ENCODE measurements around the gene SH3RF3.

SH3RF3 gene

GRCh38 chr2:109428281-109428680 is 299.3 kb downstream of the SH3RF3 start:
- no peak for TF ChIP-seq TOX (CRISPR knock-in tag; IDR thresholded peaks at IDR 0.05; ENCODE audit: borderline replicate concordance)
- no peak for TF ChIP-seq ZFP3 (CRISPR knock-in tag; IDR thresholded peaks at IDR 0.05)
- no peak for TF ChIP-seq RARB (CRISPR knock-in tag; IDR thresholded peaks at IDR 0.05)
- no peak for TF ChIP-seq ESRRG (CRISPR knock-in tag; IDR thresholded peaks at IDR 0.05)
- TF ChIP-seq ZFP30 (CRISPR knock-in tag; IDR thresholded peaks at IDR 0.05), result no peak
- no peak for TF ChIP-seq PATZ1 (CRISPR knock-in tag; IDR thresholded peaks at IDR 0.05; ENCODE audit: borderline replicate concordance)
- no peak for TF ChIP-seq GLIS3 (CRISPR knock-in tag; IDR thresholded peaks at IDR 0.05)
- TF ChIP-seq CREB5 (CRISPR knock-in tag; IDR thresholded peaks at IDR 0.05; ENCODE audit: low read depth), result no peak
- no peak for ATAC-seq

GRCh38 chr2:109428841-109429566 is 300.0 kb downstream of the SH3RF3 start:
- TF ChIP-seq ZFP3 (CRISPR knock-in tag; IDR thresholded peaks at IDR 0.05) (no peak), ZNF8 (CRISPR knock-in tag; IDR thresholded peaks at IDR 0.05) (no peak), ZNF565 (CRISPR knock-in tag; conservative IDR thresholded peaks at IDR 0.05; ENCODE audit: low read depth) (no peak), ZNF70 (CRISPR knock-in tag; IDR thresholded peaks at IDR 0.05) (no peak)
- ATAC-seq, result no peak

GRCh38 chr2:109429567-109430328 is 300.7 kb downstream of the SH3RF3 start:
- TF ChIP-seq SNAI2 (CRISPR knock-in tag; IDR thresholded peaks at IDR 0.05) (no peak), GLIS3 (CRISPR knock-in tag; IDR thresholded peaks at IDR 0.05) (no peak), TOX (CRISPR knock-in tag; IDR thresholded peaks at IDR 0.05; ENCODE audit: borderline replicate concordance) (no peak), RARB (CRISPR knock-in tag; IDR thresholded peaks at IDR 0.05) (no peak), TSHZ2 (CRISPR knock-in tag; IDR thresholded peaks at IDR 0.05) (no peak), ZNF8 (CRISPR knock-in tag; IDR thresholded peaks at IDR 0.05) (no peak), TCF4 (CRISPR knock-in tag; IDR thresholded peaks at IDR 0.05; ENCODE audit: borderline replicate concordance) (no peak), ZFP3 (CRISPR knock-in tag; IDR thresholded peaks at IDR 0.05) (no peak), PPARA (CRISPR knock-in tag; IDR thresholded peaks at IDR 0.05; ENCODE audit: borderline replicate concordance) (no peak), ARNTL (CRISPR knock-in tag; IDR thresholded peaks at IDR 0.05; ENCODE audit: borderline replicate concordance, low read depth) (no peak), ESRRG (CRISPR knock-in tag; IDR thresholded peaks at IDR 0.05) (no peak), CSRNP3 (CRISPR knock-in tag; IDR thresholded peaks at IDR 0.05) (no peak), CSDC2 (CRISPR knock-in tag; IDR thresholded peaks at IDR 0.05) (no peak), ZC3H10 (CRISPR knock-in tag; IDR thresholded peaks at IDR 0.05) (no peak), PATZ1 (CRISPR knock-in tag; IDR thresholded peaks at IDR 0.05; ENCODE audit: borderline replicate concordance) (no peak), OSR1 (CRISPR knock-in tag; IDR thresholded peaks at IDR 0.05) (no peak), BACH2 (CRISPR knock-in tag; IDR thresholded peaks at IDR 0.05; ENCODE audit: borderline replicate concordance) (no peak), ZNF565 (CRISPR knock-in tag; conservative IDR thresholded peaks at IDR 0.05; ENCODE audit: low read depth) (no peak), ZFP30 (CRISPR knock-in tag; IDR thresholded peaks at IDR 0.05) (no peak)
- ATAC-seq, result no peak

Data from SK-N-SH treated with all-trans-retinoic acid at 6 μM for 48 hours (cell line).